SK-N-SH (cell line): ENCODE results near the gene KCTD21.

ENCODE experiments used
- EP300 ChIP-seq, 2 experiments: IDR thresholded peaks; 2 replicates each; pipeline versions ENCODE4 v1.4.0 to v1.6.1; 2012; ENCODE audit warnings: borderline replicate concordance in 1 of 2, low read depth in 1 of 2, low read length in 1 of 2
- FOXM1 ChIP-seq: IDR thresholded peaks from 2 replicates; pipeline ENCODE4 v1.4.0; 2012; ENCODE audit warnings: low read depth, mild to moderate bottlenecking
- NFIC ChIP-seq: IDR thresholded peaks from 2 replicates; pipeline ENCODE4 v1.4.0; 2012; ENCODE audit warnings: borderline replicate concordance
- RCOR1 ChIP-seq: fragments of 150-350 bp; IDR thresholded peaks from 2 replicates; pipeline ENCODE4 v1.6.1; 2017; ENCODE audit warnings: antibody characterized with exemption, low read length
- RFX5 ChIP-seq: IDR thresholded peaks from 2 replicates; pipeline ENCODE4 v1.6.1; 2012; ENCODE audit warnings: mild to moderate bottlenecking, improper control_type of control experiment, low read length
- TAF1 ChIP-seq: IDR thresholded peaks from 2 replicates; pipeline ENCODE4 v1.6.1; 2012; ENCODE audit warnings: low read depth, mild to moderate bottlenecking, low read length, moderate library complexity, borderline replicate concordance
- TF ChIP-seq, protein P1 (sequence below): IDR thresholded peaks from 2 replicates; pipeline ENCODE4 v1.4.0; 2012; ENCODE audit warnings: low read depth
- TF ChIP-seq, protein P2 (sequence below): fragments of 200-600 bp; sonication (generic); IDR thresholded peaks from 2 replicates; pipeline ENCODE4 v1.6.1; 2017; ENCODE audit warnings: antibody characterized with exemption, mild to moderate bottlenecking, moderate library complexity
- TF ChIP-seq, protein P3 (sequence below): IDR thresholded peaks from 2 replicates; pipeline ENCODE4 v1.6.1; 2012; ENCODE audit warnings: mild to moderate bottlenecking, low read depth, low read length, moderate library complexity
- TF ChIP-seq, protein P4 (sequence below): IDR thresholded peaks from 2 replicates; pipeline ENCODE4 v1.4.0; 2012; ENCODE audit warnings: low read depth, borderline replicate concordance

DNA sequence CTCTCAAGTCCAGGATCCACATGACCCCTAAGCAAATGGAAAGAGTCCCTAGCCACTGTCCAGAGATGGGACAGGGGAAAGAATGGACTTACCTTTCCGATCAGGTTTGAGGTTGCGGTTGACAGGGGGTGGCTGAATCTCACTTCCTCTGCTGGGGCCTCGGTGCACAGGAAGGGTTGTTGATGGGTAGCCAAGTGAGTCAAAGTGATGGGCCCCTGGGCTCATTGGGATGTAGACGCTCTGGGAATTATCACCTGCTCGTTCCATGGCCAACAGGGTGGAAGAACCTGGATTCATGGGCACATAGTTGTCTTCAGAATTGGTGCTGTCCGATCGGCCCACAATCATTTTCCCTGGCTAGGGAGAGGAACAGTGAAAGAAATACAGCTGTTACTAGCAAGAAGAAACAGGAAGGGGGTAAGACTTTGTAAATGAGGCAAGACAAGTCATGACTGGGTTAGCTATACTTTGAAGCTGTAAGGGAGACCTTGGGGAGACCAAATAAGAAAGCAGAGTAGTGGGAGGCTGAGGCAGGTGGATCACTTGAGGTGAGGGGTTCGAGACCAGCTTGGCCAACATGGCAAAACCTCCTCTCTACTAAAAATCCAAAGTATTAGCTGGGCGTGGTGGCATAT, 35.0 kb upstream of the KCTD21 start:
- TF ChIP-seq RCOR1 = no peak
- TF ChIP-seq, protein P1, sequence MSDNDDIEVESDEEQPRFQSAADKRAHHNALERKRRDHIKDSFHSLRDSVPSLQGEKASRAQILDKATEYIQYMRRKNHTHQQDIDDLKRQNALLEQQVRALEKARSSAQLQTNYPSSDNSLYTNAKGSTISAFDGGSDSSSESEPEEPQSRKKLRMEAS = no peak
- no peak for TF ChIP-seq RFX5
- no peak for TF ChIP-seq NFIC
- no peak for TF ChIP-seq EP300 (IDR thresholded peaks at IDR 0.05; ENCODE audit: borderline replicate concordance in 1 of 2, low read depth in 1 of 2, low read length in 1 of 2)
- TF ChIP-seq FOXM1 = no peak
- TF ChIP-seq, protein P2, sequence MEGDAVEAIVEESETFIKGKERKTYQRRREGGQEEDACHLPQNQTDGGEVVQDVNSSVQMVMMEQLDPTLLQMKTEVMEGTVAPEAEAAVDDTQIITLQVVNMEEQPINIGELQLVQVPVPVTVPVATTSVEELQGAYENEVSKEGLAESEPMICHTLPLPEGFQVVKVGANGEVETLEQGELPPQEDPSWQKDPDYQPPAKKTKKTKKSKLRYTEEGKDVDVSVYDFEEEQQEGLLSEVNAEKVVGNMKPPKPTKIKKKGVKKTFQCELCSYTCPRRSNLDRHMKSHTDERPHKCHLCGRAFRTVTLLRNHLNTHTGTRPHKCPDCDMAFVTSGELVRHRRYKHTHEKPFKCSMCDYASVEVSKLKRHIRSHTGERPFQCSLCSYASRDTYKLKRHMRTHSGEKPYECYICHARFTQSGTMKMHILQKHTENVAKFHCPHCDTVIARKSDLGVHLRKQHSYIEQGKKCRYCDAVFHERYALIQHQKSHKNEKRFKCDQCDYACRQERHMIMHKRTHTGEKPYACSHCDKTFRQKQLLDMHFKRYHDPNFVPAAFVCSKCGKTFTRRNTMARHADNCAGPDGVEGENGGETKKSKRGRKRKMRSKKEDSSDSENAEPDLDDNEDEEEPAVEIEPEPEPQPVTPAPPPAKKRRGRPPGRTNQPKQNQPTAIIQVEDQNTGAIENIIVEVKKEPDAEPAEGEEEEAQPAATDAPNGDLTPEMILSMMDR = no peak
- no peak for TF ChIP-seq TAF1
- TF ChIP-seq, protein P3, sequence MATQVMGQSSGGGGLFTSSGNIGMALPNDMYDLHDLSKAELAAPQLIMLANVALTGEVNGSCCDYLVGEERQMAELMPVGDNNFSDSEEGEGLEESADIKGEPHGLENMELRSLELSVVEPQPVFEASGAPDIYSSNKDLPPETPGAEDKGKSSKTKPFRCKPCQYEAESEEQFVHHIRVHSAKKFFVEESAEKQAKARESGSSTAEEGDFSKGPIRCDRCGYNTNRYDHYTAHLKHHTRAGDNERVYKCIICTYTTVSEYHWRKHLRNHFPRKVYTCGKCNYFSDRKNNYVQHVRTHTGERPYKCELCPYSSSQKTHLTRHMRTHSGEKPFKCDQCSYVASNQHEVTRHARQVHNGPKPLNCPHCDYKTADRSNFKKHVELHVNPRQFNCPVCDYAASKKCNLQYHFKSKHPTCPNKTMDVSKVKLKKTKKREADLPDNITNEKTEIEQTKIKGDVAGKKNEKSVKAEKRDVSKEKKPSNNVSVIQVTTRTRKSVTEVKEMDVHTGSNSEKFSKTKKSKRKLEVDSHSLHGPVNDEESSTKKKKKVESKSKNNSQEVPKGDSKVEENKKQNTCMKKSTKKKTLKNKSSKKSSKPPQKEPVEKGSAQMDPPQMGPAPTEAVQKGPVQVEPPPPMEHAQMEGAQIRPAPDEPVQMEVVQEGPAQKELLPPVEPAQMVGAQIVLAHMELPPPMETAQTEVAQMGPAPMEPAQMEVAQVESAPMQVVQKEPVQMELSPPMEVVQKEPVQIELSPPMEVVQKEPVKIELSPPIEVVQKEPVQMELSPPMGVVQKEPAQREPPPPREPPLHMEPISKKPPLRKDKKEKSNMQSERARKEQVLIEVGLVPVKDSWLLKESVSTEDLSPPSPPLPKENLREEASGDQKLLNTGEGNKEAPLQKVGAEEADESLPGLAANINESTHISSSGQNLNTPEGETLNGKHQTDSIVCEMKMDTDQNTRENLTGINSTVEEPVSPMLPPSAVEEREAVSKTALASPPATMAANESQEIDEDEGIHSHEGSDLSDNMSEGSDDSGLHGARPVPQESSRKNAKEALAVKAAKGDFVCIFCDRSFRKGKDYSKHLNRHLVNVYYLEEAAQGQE = no peak
- TF ChIP-seq, protein P4, sequence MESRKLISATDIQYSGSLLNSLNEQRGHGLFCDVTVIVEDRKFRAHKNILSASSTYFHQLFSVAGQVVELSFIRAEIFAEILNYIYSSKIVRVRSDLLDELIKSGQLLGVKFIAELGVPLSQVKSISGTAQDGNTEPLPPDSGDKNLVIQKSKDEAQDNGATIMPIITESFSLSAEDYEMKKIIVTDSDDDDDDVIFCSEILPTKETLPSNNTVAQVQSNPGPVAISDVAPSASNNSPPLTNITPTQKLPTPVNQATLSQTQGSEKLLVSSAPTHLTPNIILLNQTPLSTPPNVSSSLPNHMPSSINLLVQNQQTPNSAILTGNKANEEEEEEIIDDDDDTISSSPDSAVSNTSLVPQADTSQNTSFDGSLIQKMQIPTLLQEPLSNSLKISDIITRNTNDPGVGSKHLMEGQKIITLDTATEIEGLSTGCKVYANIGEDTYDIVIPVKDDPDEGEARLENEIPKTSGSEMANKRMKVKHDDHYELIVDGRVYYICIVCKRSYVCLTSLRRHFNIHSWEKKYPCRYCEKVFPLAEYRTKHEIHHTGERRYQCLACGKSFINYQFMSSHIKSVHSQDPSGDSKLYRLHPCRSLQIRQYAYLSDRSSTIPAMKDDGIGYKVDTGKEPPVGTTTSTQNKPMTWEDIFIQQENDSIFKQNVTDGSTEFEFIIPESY = no peak
